Measurements from ENCODE around the gene DACH1. TPM values are rescaled to one million over a fixed set of nuclear protein-coding genes. Genes with fewer than 3 reads are reported as not detected.
A peak's percentile ranks its signal among the peaks of the same experiment; 100 is the strongest.

Gene DACH1
- total RNA-seq, 1 experiment from 2014 or later: not detected

GRCh38 chr13:71577127-71577526 is 289.9 kb downstream of the DACH1 start:
- no peaks in the 10 kb centered on the region for H3K9me2 ChIP-seq (ENCODE audit: insufficient read depth)
- no peak overlapping the region for H3K9ac ChIP-seq (ENCODE audit: low read length)
- POLR2A ChIA-PET: no interaction called here
- no TSS peak for BruUV-seq (replicated peaks)
- no peaks in the 10 kb centered on the region for H3K36me3 ChIP-seq (ENCODE audit: control insufficient read depth in 1 of 2, insufficient read depth in 2 of 2, low read length in 2 of 2)
- H3K27me3 ChIP-seq (ENCODE audit: insufficient read depth, low read length): no peaks in the 10 kb centered on the region
- no peak overlapping the region for H3K27ac ChIP-seq (ENCODE audit: low read depth, low read length)
- H3K79me2 ChIP-seq (ENCODE audit: insufficient read depth, low read length): no peaks in the 10 kb centered on the region
- no peak overlapping the region for H2AFZ ChIP-seq (ENCODE audit: low read depth, low read length, poor library complexity, severe bottlenecking)
- TF ChIP-seq JUND (IDR thresholded peaks at IDR 0.05) (no peak), YY1 (IDR thresholded peaks at IDR 0.05; ENCODE audit: extremely low read depth, insufficient replicate concordance, low read depth, low read length) (no peak), SRF (IDR thresholded peaks at IDR 0.05; ENCODE audit: low read depth) (no peak)
- intact Hi-C loops (cut with micrococcal nuclease): no loop called here
- H3K4me1 ChIP-seq (ENCODE audit: control insufficient read depth in 1 of 2, insufficient read depth in 2 of 2, low read length in 2 of 2): peaks cover 0 to 6% of the 10 kb centered on the region in 2 experiments; a peak in 2 of 4 replicates
- H3K4me3 ChIP-seq (replicated peaks in 1 of 2; ENCODE audit: low read depth in 1 of 2, low read length in 2 of 2): no peak overlapping the region
- CTCF ChIA-PET: no interaction called here
- RAD21 ChIA-PET (ENCODE audit: low non-redundant PET in 1 of 2, low total read pairs in 2 of 2, uncharacterized antibody in 2 of 2, unreplicated experiment in 2 of 2): no interaction called here
- H4K20me1 ChIP-seq (ENCODE audit: insufficient read depth): no peaks in the 10 kb centered on the region
- ATAC-seq (no peak), DNase-seq (ENCODE audit: low read depth, low spot score) (no peak)
- no peaks in the 10 kb centered on the region; a peak in 1 of 4 replicates for H3K9me3 ChIP-seq (ENCODE audit: control insufficient read depth in 1 of 2, insufficient read depth in 1 of 2, low read depth in 1 of 2, low read length in 2 of 2)
- peak overlapping the region; percentile 22; the same call in 1 of the 2 replicates for H3K4me2 ChIP-seq (ENCODE audit: low read length)

GRCh38 chr13:71576571-71576970 is 290.4 kb downstream of the DACH1 start:
- intact Hi-C loops (cut with micrococcal nuclease): no loop called here
- Histone ChIP-seq H3K9me3 (ENCODE audit: control insufficient read depth in 1 of 2, insufficient read depth in 1 of 2, low read depth in 1 of 2, low read length in 2 of 2) (no peaks in the 10 kb centered on the region; a peak in 1 of 4 replicates), H3K79me2 (ENCODE audit: insufficient read depth, low read length) (no peaks in the 10 kb centered on the region), H3K9me2 (ENCODE audit: insufficient read depth) (no peaks in the 10 kb centered on the region), H2AFZ (ENCODE audit: low read depth, low read length, poor library complexity, severe bottlenecking) (no peak overlapping the region), H3K27ac (ENCODE audit: low read depth, low read length) (no peak overlapping the region), H3K36me3 (ENCODE audit: control insufficient read depth in 1 of 2, insufficient read depth in 2 of 2, low read length in 2 of 2) (no peaks in the 10 kb centered on the region), H3K9ac (ENCODE audit: low read length) (no peak overlapping the region), H4K20me1 (ENCODE audit: insufficient read depth) (no peaks in the 10 kb centered on the region), H3K4me1 (ENCODE audit: control insufficient read depth in 1 of 2, insufficient read depth in 2 of 2, low read length in 2 of 2) (peaks cover 0 to 6% of the 10 kb centered on the region in 2 experiments; a peak in 2 of 4 replicates), H3K4me2 (ENCODE audit: low read length) (peak overlapping the region; percentile 22; the same call in 1 of the 2 replicates), H3K4me3 (replicated peaks in 1 of 2; ENCODE audit: low read depth in 1 of 2, low read length in 2 of 2) (no peak overlapping the region), H3K27me3 (ENCODE audit: insufficient read depth, low read length) (no peaks in the 10 kb centered on the region)
- CTCF ChIA-PET: no interaction called here
- POLR2A ChIA-PET: no interaction called here
- no TSS peak for BruUV-seq (replicated peaks)
- TF ChIP-seq EZH2 (IDR thresholded peaks at IDR 0.05) (no peak), SIN3A (IDR thresholded peaks at IDR 0.05; ENCODE audit: low read depth) (no peak), TCF7L2 (IDR thresholded peaks at IDR 0.05; ENCODE audit: borderline replicate concordance, extremely low read depth, insufficient read depth, insufficient read length) (no peak), ZFX (IDR thresholded peaks at IDR 0.05) (no peak), ELF1 (IDR thresholded peaks at IDR 0.05; ENCODE audit: borderline replicate concordance, low read depth) (no peak), SRF (IDR thresholded peaks at IDR 0.05; ENCODE audit: low read depth) (no peak), JUND (IDR thresholded peaks at IDR 0.05) (no peak), ATF3 (IDR thresholded peaks at IDR 0.05) (no peak), YY1 (IDR thresholded peaks at IDR 0.05; ENCODE audit: extremely low read depth, insufficient replicate concordance, low read depth, low read length) (no peak), MAX (IDR thresholded peaks at IDR 0.05) (no peak), ZBTB33 (IDR thresholded peaks at IDR 0.05; ENCODE audit: extremely low read depth, insufficient replicate concordance, low read length) (no peak), EGR1 (IDR thresholded peaks at IDR 0.05; ENCODE audit: low read depth) (no peak), POLR2AphosphoS5 (IDR thresholded peaks at IDR 0.05; ENCODE audit: low read depth, low read length) (no peak)
- RAD21 ChIA-PET (ENCODE audit: low non-redundant PET in 1 of 2, low total read pairs in 2 of 2, uncharacterized antibody in 2 of 2, unreplicated experiment in 2 of 2): no interaction called here
- ATAC-seq (no peak), DNase-seq (ENCODE audit: low read depth, low spot score) (no peak)

All from HCT116 (cell line).